ENCODE data around the gene LPIN2.

Gene LPIN2

DNA sequence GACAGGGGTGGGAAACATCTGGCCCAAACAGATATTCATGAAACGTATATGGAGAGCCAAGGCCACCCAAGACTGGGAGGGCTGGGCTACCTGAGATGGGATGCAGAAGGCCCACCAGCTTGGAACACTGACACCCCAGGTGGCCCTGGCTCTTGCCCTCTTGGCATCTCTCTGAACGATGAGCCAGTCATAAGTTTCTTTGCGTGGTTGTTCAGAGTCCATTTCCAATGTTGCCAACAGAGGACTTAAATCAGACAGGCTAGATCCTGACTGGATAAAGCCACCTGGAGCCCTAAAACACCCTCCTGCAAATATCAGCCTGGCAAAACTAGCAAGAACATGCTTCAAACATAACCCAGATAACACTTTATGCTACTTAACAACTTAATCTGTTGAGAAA, 42.6 kb downstream of the LPIN2 start:
- peak overlapping the region; percentile 58 for H2AFZ ChIP-seq (ENCODE audit: insufficient read depth, low read length, poor library complexity)
- WGBS (ENCODE audit: extremely low coverage, insufficient coverage, insufficient read length) = no CpG with 5 or more reads among the region's 3 CpGs

DNA sequence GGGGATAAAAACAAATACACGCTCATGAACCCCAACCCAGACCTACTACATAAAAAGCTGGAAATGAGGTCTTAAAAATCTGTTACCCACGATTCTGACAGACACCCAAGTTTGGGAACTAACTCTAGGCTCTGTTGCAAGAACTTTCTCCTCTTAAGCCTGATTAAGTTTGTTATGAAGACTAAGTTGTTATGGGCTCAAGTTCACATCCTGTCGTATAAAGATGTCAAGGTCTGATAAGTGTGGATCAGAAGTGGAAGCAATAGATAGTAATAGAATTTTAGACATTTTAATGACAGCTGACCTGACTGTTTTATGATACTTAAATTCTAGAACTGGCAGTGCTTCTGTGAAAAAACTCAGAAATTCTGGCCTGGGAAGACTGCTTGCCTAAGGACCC, 43.2 kb downstream of the LPIN2 start:
- H4K12ac ChIP-seq (ENCODE audit: low read depth, low read length) = no peak overlapping the region
- DNase-seq = no peak
- no peak overlapping the region for H4K91ac ChIP-seq (ENCODE audit: low read depth, low read length)
- H3K4me2 ChIP-seq (ENCODE audit: low read length) = no peak overlapping the region
- no peaks in the 10 kb centered on the region for H3K36me3 ChIP-seq (ENCODE audit: control insufficient read depth in 1 of 2, insufficient read depth in 2 of 2, low read length in 2 of 2)
- H2BK5ac ChIP-seq (ENCODE audit: low read depth, low read length, poor library complexity) = no peak overlapping the region
- no peak overlapping the region for H3K27ac ChIP-seq (ENCODE audit: low read depth, low read length)
- no peak overlapping the region for H3K4ac ChIP-seq (ENCODE audit: low read depth, low read length)
- H3K18ac ChIP-seq (ENCODE audit: low read length) = no peak overlapping the region
- no peak overlapping the region for H3K9ac ChIP-seq (ENCODE audit: low read length)
- H2AK5ac ChIP-seq (ENCODE audit: low read length) = no peak overlapping the region
- no peak overlapping the region for H2AFZ ChIP-seq (ENCODE audit: insufficient read depth, low read length, poor library complexity)
- no peak overlapping the region for H2BK120ac ChIP-seq (ENCODE audit: insufficient read depth, low read length, poor library complexity)
- no peak overlapping the region for H3K14ac ChIP-seq (ENCODE audit: low read length)
- peaks cover 2% of the 10 kb centered on the region for H3K79me1 ChIP-seq (ENCODE audit: low read length)
- no peak overlapping the region for H3K23ac ChIP-seq (ENCODE audit: low read length)
- no peak overlapping the region for H4K8ac ChIP-seq (ENCODE audit: low read depth, low read length)
- no peak overlapping the region for H2BK12ac ChIP-seq (ENCODE audit: low read length)
- H3K4me3 ChIP-seq (ENCODE audit: low read depth, low read length) = no peak overlapping the region
- H3K79me2 ChIP-seq (ENCODE audit: control insufficient read depth, insufficient read depth, low read length, poor library complexity) = no peaks in the 10 kb centered on the region
- no peaks in the 10 kb centered on the region for H3K27me3 ChIP-seq (ENCODE audit: insufficient read depth, low read length)
- peaks cover 4 to 5% of the 10 kb centered on the region in 2 experiments for H3K4me1 ChIP-seq (ENCODE audit: control insufficient read depth in 1 of 2, insufficient read depth in 2 of 2, low read length in 2 of 2)
- whole genome bisulfite sequencing (ENCODE audit: extremely low coverage, insufficient coverage, insufficient read length) = no CpG with 5 or more reads among the region's 3 CpGs
- no peaks in the 10 kb centered on the region for H3K9me3 ChIP-seq (ENCODE audit: insufficient read depth, low read depth, low read length)

More for the DNA sequence above, 42.6 kb downstream of the LPIN2 start:
- H3K79me1 ChIP-seq (ENCODE audit: low read length) = peaks cover 2% of the 10 kb centered on the region
- no peaks in the 10 kb centered on the region for H3K9me3 ChIP-seq (ENCODE audit: insufficient read depth, low read depth, low read length)
- H3K18ac ChIP-seq (ENCODE audit: low read length) = no peak overlapping the region
- no peak overlapping the region for H4K8ac ChIP-seq (ENCODE audit: low read depth, low read length)
- H3K4ac ChIP-seq (ENCODE audit: low read depth, low read length) = no peak overlapping the region
- no peak overlapping the region for H4K12ac ChIP-seq (ENCODE audit: low read depth, low read length)
- no peak overlapping the region for H2BK120ac ChIP-seq (ENCODE audit: insufficient read depth, low read length, poor library complexity)
- H3K27ac ChIP-seq (ENCODE audit: low read depth, low read length) = no peak overlapping the region
- no peak overlapping the region for H4K91ac ChIP-seq (ENCODE audit: low read depth, low read length)
- H3K4me3 ChIP-seq (ENCODE audit: low read depth, low read length) = no peak overlapping the region
- H3K14ac ChIP-seq (ENCODE audit: low read length) = no peak overlapping the region
- peaks cover 5% of the 10 kb centered on the region in 2 experiments for H3K4me1 ChIP-seq (ENCODE audit: control insufficient read depth in 1 of 2, insufficient read depth in 2 of 2, low read length in 2 of 2)
- H3K36me3 ChIP-seq (ENCODE audit: control insufficient read depth in 1 of 2, insufficient read depth in 2 of 2, low read length in 2 of 2) = no peaks in the 10 kb centered on the region
- no peak overlapping the region for H3K23ac ChIP-seq (ENCODE audit: low read length)
- H2BK5ac ChIP-seq (ENCODE audit: low read depth, low read length, poor library complexity) = no peak overlapping the region
- no peak overlapping the region for H2BK12ac ChIP-seq (ENCODE audit: low read length)
- no peak overlapping the region for H3K4me2 ChIP-seq (ENCODE audit: low read length)
- no peak overlapping the region for H3K9ac ChIP-seq (ENCODE audit: low read length)
- no peaks in the 10 kb centered on the region for H3K79me2 ChIP-seq (ENCODE audit: control insufficient read depth, insufficient read depth, low read length, poor library complexity)
- no peaks in the 10 kb centered on the region for H3K27me3 ChIP-seq (ENCODE audit: insufficient read depth, low read length)
- no peak overlapping the region for H2AK5ac ChIP-seq (ENCODE audit: low read length)
- DNase-seq = no peak

DNA sequence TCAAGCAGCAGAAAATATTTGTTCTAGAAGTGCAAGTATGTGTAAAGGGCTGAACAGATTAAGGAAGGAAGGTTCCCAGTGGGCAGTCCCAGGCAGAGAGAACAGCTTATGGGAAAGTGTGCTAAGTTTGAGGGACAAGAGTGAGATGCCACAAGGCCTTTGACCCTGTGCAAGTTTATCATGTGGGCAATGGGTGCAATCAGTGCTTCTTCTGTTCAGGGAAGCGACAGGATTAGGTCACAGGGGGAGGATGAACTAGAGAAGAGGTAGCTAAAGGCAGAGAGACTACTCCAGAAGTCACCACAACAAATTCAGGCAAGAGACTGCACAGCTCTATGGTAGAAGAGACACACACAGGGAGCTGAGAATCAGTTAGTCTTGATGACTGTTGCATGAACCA, 44.3 kb downstream of the LPIN2 start:
- no peak overlapping the region for H2AK5ac ChIP-seq (ENCODE audit: low read length)
- peaks cover 2% of the 10 kb centered on the region for H3K79me1 ChIP-seq (ENCODE audit: low read length)
- no peak overlapping the region for H3K14ac ChIP-seq (ENCODE audit: low read length)
- no peak overlapping the region for H3K4ac ChIP-seq (ENCODE audit: low read depth, low read length)
- H4K12ac ChIP-seq (ENCODE audit: low read depth, low read length) = no peak overlapping the region
- DNase-seq = no peak
- no peak overlapping the region for H3K18ac ChIP-seq (ENCODE audit: low read length)
- peaks cover 3 to 5% of the 10 kb centered on the region in 2 experiments for H3K4me1 ChIP-seq (ENCODE audit: control insufficient read depth in 1 of 2, insufficient read depth in 2 of 2, low read length in 2 of 2)
- H3K23ac ChIP-seq (ENCODE audit: low read length) = no peak overlapping the region
- no peak overlapping the region for H3K4me2 ChIP-seq (ENCODE audit: low read length)
- no peaks in the 10 kb centered on the region for H3K27me3 ChIP-seq (ENCODE audit: insufficient read depth, low read length)
- H4K91ac ChIP-seq (ENCODE audit: low read depth, low read length) = no peak overlapping the region
- H2AFZ ChIP-seq (ENCODE audit: insufficient read depth, low read length, poor library complexity) = no peak overlapping the region
- no peak overlapping the region for H4K8ac ChIP-seq (ENCODE audit: low read depth, low read length)
- no peaks in the 10 kb centered on the region for H3K79me2 ChIP-seq (ENCODE audit: control insufficient read depth, insufficient read depth, low read length, poor library complexity)
- H3K4me3 ChIP-seq (ENCODE audit: low read depth, low read length) = no peak overlapping the region
- no peak overlapping the region for H2BK12ac ChIP-seq (ENCODE audit: low read length)
- H2BK5ac ChIP-seq (ENCODE audit: low read depth, low read length, poor library complexity) = no peak overlapping the region
- no peak overlapping the region for H2BK120ac ChIP-seq (ENCODE audit: insufficient read depth, low read length, poor library complexity)
- H3K27ac ChIP-seq (ENCODE audit: low read depth, low read length) = no peak overlapping the region
- H3K9ac ChIP-seq (ENCODE audit: low read length) = no peak overlapping the region
- no CpG with 5 or more reads among the region's 1 CpG for WGBS (ENCODE audit: extremely low coverage, insufficient coverage, insufficient read length)
- no peaks in the 10 kb centered on the region for H3K36me3 ChIP-seq (ENCODE audit: control insufficient read depth in 1 of 2, insufficient read depth in 2 of 2, low read length in 2 of 2)
- H3K9me3 ChIP-seq (ENCODE audit: insufficient read depth, low read depth, low read length) = no peaks in the 10 kb centered on the region

DNA sequence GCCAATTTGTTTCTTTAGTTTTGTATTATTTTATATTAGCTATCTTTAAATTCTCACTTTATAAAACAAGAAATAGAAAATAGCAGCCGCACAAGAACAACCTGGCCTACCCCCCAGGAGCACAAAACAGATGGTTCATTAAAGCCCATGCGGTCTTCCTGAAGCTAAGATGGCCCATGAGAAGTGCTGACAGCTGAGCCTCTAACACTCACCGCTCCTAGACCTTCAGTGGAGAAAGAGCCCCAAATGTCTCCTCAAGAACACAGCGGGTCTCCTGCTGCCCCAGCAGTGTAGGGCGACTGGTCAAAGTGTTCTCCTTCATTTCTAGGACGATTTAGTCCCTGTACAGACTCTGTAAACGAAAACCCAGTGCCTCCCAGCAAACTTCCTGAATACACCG, 45.1 kb downstream of the LPIN2 start:
- no CpG with 5 or more reads among the region's 8 CpGs for WGBS (ENCODE audit: extremely low coverage, insufficient coverage, insufficient read length)

More for the DNA sequence above, 45.1 kb downstream of the LPIN2 start:
- Histone ChIP-seq H3K36me3 (ENCODE audit: control insufficient read depth in 1 of 2, insufficient read depth in 2 of 2, low read length in 2 of 2) (no peaks in the 10 kb centered on the region), H2BK12ac (ENCODE audit: low read length) (no peak overlapping the region), H2BK5ac (ENCODE audit: low read depth, low read length, poor library complexity) (no peak overlapping the region), H3K79me1 (ENCODE audit: low read length) (peaks cover 2% of the 10 kb centered on the region), H3K9me3 (ENCODE audit: insufficient read depth, low read depth, low read length) (no peaks in the 10 kb centered on the region), H3K4ac (ENCODE audit: low read depth, low read length) (no peak overlapping the region), H2BK120ac (ENCODE audit: insufficient read depth, low read length, poor library complexity) (no peak overlapping the region), H4K8ac (ENCODE audit: low read depth, low read length) (no peak overlapping the region), H3K23ac (ENCODE audit: low read length) (no peak overlapping the region), H4K91ac (ENCODE audit: low read depth, low read length) (no peak overlapping the region), H3K14ac (ENCODE audit: low read length) (no peak overlapping the region), H3K9ac (ENCODE audit: low read length) (no peak overlapping the region), H3K27me3 (ENCODE audit: insufficient read depth, low read length) (no peaks in the 10 kb centered on the region), H3K79me2 (ENCODE audit: control insufficient read depth, insufficient read depth, low read length, poor library complexity) (no peaks in the 10 kb centered on the region), H3K4me3 (ENCODE audit: low read depth, low read length) (no peak overlapping the region), H2AK5ac (ENCODE audit: low read length) (no peak overlapping the region), H2AFZ (ENCODE audit: insufficient read depth, low read length, poor library complexity) (no peak overlapping the region), H3K4me1 (ENCODE audit: control insufficient read depth in 1 of 2, insufficient read depth in 2 of 2, low read length in 2 of 2) (peaks cover 3 to 5% of the 10 kb centered on the region in 2 experiments), H3K18ac (ENCODE audit: low read length) (peak overlapping the region; percentile 35), H4K12ac (ENCODE audit: low read depth, low read length) (no peak overlapping the region), H3K27ac (ENCODE audit: low read depth, low read length) (no peak overlapping the region), H3K4me2 (ENCODE audit: low read length) (no peak overlapping the region)
- DNase-seq = no peak

Measured in trophoblast cell (in vitro differentiated cells and primary cell).